CD1c-positive myeloid dendritic cell (primary cell): ENCODE data around the gene POLR3E.

Experiments
- DNase-seq: peaks from one replicate; pipeline ENCODE4 v3.0.0-alpha.2; 2016; ENCODE audit errors: extremely low spot score

POLR3E gene

DNA sequence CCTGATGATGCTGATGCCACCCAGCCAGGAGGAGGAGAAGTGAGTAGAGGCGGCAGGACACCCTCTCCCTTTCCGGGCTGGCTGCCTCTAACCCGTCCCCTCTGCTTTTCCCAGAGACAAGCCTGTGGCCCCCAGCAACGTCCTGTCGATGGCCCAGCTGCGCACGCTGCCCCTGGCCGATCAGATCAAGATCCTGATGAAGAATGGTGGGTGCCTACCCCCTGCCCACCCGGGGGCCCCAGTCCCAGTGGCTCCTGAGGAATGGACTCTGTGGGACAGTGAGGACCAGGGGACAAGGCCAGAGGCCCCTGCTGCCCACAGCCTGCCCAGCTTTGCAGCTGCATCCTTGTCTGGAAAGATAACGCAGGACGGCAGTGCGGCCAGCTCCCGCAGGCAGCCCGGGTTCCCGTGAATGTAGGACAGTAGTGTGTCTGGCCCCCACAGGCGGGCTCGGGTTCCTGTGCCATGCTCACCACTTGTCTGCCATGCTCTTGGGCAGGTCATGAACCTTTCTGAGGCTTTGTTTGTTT is 19.9 kb downstream of the POLR3E start:
- no peak for DNase-seq

- no peak for DNase-seq
Measured at GRCh38 chr16:22317625-22318024, 20.4 kb downstream of the POLR3E start.

GRCh38 chr16:22318690-22319358 is 21.6 kb downstream of the POLR3E start:
- DNase-seq = peak; percentile 59

GRCh38 chr16:22320572-22321339 is 23.5 kb downstream of the POLR3E start:
- DNase-seq = no peak

GRCh38 chr16:22321340-22322001 is 24.3 kb downstream of the POLR3E start:
- peak; percentile 76 for DNase-seq

GRCh38 chr16:22322021-22322471 is 24.8 kb downstream of the POLR3E start:
- no peak for DNase-seq

DNA sequence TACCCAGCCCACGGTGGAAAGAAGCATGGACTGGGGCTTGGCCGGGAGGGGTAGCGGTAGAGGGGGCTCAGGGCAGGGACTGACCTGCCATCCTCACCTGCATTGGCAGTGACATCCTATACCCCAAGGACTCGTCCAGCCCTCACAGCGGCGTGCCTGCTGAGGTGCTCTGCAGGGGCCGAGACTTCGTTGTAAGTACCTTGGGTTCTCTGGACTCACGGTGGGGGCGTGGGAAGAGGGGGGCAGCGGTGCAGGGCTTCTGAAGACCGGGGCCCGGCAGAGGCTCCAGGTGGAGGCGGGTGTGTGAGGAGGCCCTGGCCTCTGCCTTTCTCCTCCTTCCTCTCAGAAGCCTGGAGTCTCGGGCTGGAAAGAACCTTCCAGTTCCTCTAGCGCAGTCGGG is 25.5 kb downstream of the POLR3E start:
- no peak for DNase-seq

DNA sequence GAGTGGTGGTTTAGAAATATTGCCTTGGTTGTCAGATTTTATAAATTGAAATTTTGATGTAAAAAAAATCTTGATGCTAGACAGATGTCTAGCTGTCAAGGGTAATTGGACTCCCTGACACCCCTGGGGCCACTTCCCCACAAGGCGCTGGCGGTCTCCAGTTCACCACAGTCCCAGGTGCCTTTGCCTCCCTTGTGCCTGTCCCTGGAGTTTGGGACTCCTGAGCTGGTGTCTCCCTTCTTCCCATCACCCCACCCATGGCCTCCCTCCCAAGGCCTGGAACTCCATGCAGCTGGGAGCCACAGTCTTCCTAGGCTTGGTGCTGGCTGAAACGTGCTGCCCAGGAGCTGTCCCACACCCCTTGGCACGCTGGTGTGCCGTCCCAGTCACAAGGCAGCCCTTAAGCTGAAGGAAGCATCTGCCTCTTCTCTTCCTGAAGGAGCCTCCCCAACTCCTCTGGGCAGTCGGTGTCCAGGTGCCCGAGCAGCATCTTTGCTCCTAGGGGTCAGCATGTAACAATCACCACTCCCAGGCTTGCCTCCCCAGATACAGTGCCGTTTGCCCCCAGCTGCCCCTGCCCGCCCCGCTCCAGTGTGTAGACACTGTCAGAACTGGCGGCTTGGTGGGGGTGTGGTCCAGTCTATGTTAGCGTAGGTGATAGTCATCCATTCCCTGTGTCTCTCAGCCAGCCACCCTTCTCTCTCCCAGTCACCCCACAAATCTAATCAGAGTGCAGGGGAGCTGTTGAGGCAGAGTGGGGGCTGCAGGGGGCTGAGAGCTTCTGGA is 26.2 kb downstream of the POLR3E start:
- no peak for DNase-seq

GRCh38 chr16:22323959-22324786 is 27.0 kb downstream of the POLR3E start:
- DNase-seq = no peak

GRCh38 chr16:22324787-22325597 is 27.8 kb downstream of the POLR3E start:
- no peak for DNase-seq

- DNase-seq = no peak
Measured at GRCh38 chr16:22325598-22326368, 28.6 kb downstream of the POLR3E start.

DNA sequence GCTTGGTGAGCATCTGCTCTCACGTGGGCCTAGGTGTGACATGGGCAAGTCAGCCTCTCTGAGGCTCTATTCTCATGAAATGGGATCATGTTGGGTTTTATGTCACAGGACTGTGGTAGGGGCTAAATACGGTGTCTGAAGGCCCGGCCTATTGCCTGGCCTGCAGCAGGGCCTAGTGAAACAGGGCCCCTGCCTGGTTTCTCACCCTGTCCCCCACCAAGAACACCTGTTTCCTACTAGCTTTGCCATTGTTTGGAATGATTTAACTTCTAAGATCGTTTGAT is 29.1 kb downstream of the POLR3E start:
- DNase-seq = no peak

GRCh38 chr16:22326771-22327445 is 29.7 kb downstream of the POLR3E start:
- DNase-seq = no peak

DNA sequence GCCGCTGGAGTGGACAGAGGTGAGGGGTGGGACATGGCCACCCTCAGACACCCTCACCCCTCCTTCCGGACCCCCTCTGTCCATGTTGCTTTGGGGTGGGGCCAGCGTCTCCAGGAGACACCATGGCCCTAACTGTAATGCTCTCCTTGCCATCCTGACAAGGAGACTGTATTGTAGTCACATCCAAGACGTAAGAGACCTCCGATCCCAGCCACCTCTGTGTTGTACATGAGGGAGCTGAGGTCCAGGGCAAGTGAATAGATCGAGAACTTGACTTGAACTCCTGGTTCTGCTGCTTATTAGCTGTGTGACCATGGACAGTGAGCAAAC is 30.2 kb downstream of the POLR3E start:
- no peak for DNase-seq

DNA sequence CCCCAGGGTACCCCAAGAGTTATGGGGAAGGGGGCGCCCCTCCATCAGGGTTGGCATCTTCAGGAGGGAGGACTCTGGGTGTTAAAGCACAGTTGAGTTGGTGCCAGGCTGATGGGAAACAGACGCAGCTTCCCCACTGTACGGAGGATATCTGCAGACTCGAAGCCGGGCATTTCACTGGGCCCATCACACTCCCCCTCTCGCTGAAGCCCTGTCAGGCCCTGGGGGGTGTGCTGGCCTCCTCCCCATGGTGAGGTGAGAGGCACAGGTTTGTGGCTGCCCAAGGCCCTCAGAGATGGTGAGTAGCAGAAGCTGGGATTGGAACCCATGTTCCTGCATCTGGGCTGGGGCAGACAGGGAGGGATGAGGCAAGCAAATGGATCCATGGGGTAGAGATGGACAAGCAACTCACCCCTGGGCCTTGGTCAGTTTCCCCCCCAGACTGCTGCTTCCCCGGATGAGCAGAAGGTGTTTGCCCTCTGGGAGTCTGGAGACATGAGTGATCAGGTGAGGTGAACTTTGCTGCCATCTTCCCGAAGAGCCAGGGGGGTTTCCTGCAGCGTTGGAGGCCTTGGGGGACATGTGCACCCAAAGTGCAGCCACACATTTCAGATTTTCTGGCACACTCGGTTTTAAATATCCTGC is 31.0 kb downstream of the POLR3E start:
- DNase-seq = no peak

- no peak for DNase-seq
Measured at GRCh38 chr16:22329199-22329695, 32.0 kb downstream of the POLR3E start.

GRCh38 chr16:22330326-22330725 is 33.1 kb downstream of the POLR3E start:
- peak; percentile 53 for DNase-seq

- DNase-seq = peak; percentile 56
Measured at GRCh38 chr16:22333457-22333994, 36.3 kb downstream of the POLR3E start.
